Astrocyte of the cerebellum (primary cell): Measurements from ENCODE around the gene IVD.
"Not testable (repeated sequence)": the region's sequence is repeated elsewhere in the genome, so short reads cannot be mapped to it uniquely, and the experiment has no call there.

Experiments
- DNase-seq: peaks from one replicate; pipeline ENCODE4 v3.0.0-alpha.2; 2011; ENCODE audit warnings: low read depth
- H3K4me3 ChIP-seq: 2 replicates; pipeline ENCODE4 v1.5.1; 2011; ENCODE audit warnings: mild to moderate bottlenecking, low read depth, low read length, moderate library complexity
- CTCF ChIP-seq: IDR thresholded peaks from 2 replicates; pipeline ENCODE4 v1.5.1; 2012; ENCODE audit warnings: low read length, low read depth, moderate library complexity, mild to moderate bottlenecking; ENCODE audit errors: missing control alignments
- in situ Hi-C: cut with HindIII; loops from 2 replicates; pipeline ENCODE4 v1.10.0; 2017; ENCODE audit warnings: low sequenced_read_pairs

IVD gene

GRCh38 chr15:40446144-40446543 lies 40.5 kb downstream of the IVD start:
- no peak for TF ChIP-seq CTCF
- H3K4me3 ChIP-seq, result no peak overlapping the region
- in situ Hi-C loops, result no loop called here
- no peak for DNase-seq

- no peak for TF ChIP-seq CTCF
- in situ Hi-C loops, result no loop called here
- no peak overlapping the region for H3K4me3 ChIP-seq
- DNase-seq, result no peak
These were observed 42.8 kb downstream of the IVD start for GRCh38 chr15:40448354-40448753.

GRCh38 chr15:40449275-40449674 lies 43.7 kb downstream of the IVD start:
- no peak for DNase-seq
- no peak overlapping the region for H3K4me3 ChIP-seq
- in situ Hi-C loops, result no loop called here
- no peak for TF ChIP-seq CTCF

GRCh38 chr15:40450047-40450446 lies 44.5 kb downstream of the IVD start:
- no peak overlapping the region for H3K4me3 ChIP-seq
- in situ Hi-C loops, result no loop called here
- no peak for TF ChIP-seq CTCF
- no peak for DNase-seq

- in situ Hi-C loops, result no loop called here
- H3K4me3 ChIP-seq, result no peak overlapping the region
- DNase-seq, result no peak
- no peak for TF ChIP-seq CTCF
These were observed 46.0 kb downstream of the IVD start for GRCh38 chr15:40451527-40452158.

GRCh38 chr15:40452296-40453090 lies 46.9 kb downstream of the IVD start:
- TF ChIP-seq CTCF, result no peak
- DNase-seq, result no peak
- in situ Hi-C loops, result no loop called here
- no peak overlapping the region for H3K4me3 ChIP-seq

- H3K4me3 ChIP-seq, DNase-seq, in situ Hi-C loops: not testable (repeated sequence)
These were observed 48.3 kb downstream of the IVD start for GRCh38 chr15:40453941-40454340.
